Activated gamma-delta T cell (primary cell): Measurements from ENCODE around the gene TAF1B.

ENCODE experiments used
- DNase-seq: peaks from one replicate; lab custom pipeline; 2025; lab: John Stamatoyannopoulos, UW
- total RNA-seq, 2 donors: gene quantifications; one replicate each; lab custom pipeline; 2026; lab: John Stamatoyannopoulos, UW

Gene TAF1B
- total RNA-seq: 37.6 to 37.9 reads per million in 2 donors

GRCh38 chr2:9843229-9844035 is at the start of gene TAF1B:
Gene TAF1B, plus strand, starts transcription at chr2:9843474. Its CDS starts 68 bp downstream, at chr2:9843542.
- DNase-seq: peak; percentile 80

- DNase-seq: no peak
Measured at GRCh38 chr2:9793918-9794717, 49.2 kb upstream of the TAF1B start.

GRCh38 chr2:9795071-9795470 is 48.2 kb upstream of the TAF1B start:
- no peak for DNase-seq

- DNase-seq: no peak
Measured at GRCh38 chr2:9796056-9797010, 46.9 kb upstream of the TAF1B start.

- no peak for DNase-seq
Measured at GRCh38 chr2:9797086-9797485, 46.2 kb upstream of the TAF1B start.

- no peak for DNase-seq
Measured at GRCh38 chr2:9797681-9798556, 45.4 kb upstream of the TAF1B start.

- no peak for DNase-seq
Measured at GRCh38 chr2:9799011-9799596, 44.2 kb upstream of the TAF1B start.

GRCh38 chr2:9799729-9800632 is 43.3 kb upstream of the TAF1B start:
- peak; percentile 29 for DNase-seq

- DNase-seq: no peak
Measured at GRCh38 chr2:9800639-9800974, 42.7 kb upstream of the TAF1B start.

GRCh38 chr2:9800975-9801726 is 42.1 kb upstream of the TAF1B start:
- DNase-seq: peak; percentile 18

GRCh38 chr2:9802576-9802993 is 40.7 kb upstream of the TAF1B start:
- DNase-seq: no peak

GRCh38 chr2:9803023-9803805 is 40.1 kb upstream of the TAF1B start:
- DNase-seq: no peak

GRCh38 chr2:9805435-9806297 is 37.6 kb upstream of the TAF1B start:
- DNase-seq: no peak

- DNase-seq: no peak
Measured at GRCh38 chr2:9806298-9806610, 37.0 kb upstream of the TAF1B start.

- no peak for DNase-seq
Measured at GRCh38 chr2:9806656-9807055, 36.6 kb upstream of the TAF1B start.

GRCh38 chr2:9807056-9807455 is 36.2 kb upstream of the TAF1B start:
- DNase-seq: no peak
